NT2/D1 (cell line): ENCODE data around the gene NECTIN3.

ENCODE experiments used
- DNase-seq: peaks from one replicate; pipeline ENCODE4 v3.0.0-alpha.2; 2011; ENCODE audit warnings: low read depth, low spot score
- H3K27me3 ChIP-seq: 2 replicates; pipeline ENCODE4 v1.6.0; 2011; ENCODE audit warnings: mild to moderate bottlenecking; ENCODE audit not compliant: insufficient read length, insufficient read depth
- H3K36me3 ChIP-seq: 2 replicates; pipeline ENCODE4 v1.6.1; 2011; ENCODE audit warnings: mild to moderate bottlenecking, low read length, mixed read lengths; ENCODE audit not compliant: insufficient read depth, insufficient read length
- H3K4me1 ChIP-seq: 2 replicates; pipeline ENCODE4 v1.5.1; 2011; ENCODE audit not compliant: insufficient read depth, insufficient read length
- H3K4me3 ChIP-seq: 2 replicates; pipeline ENCODE4 v1.5.1; 2011; ENCODE audit warnings: low read depth; ENCODE audit not compliant: insufficient read length
- H3K9ac ChIP-seq: 2 replicates; pipeline ENCODE4 v1.6.0; 2011; ENCODE audit warnings: low read depth; ENCODE audit not compliant: insufficient read length
- H3K9me3 ChIP-seq: 2 replicates; pipeline ENCODE4 v1.5.1; 2011; ENCODE audit warnings: mild to moderate bottlenecking, low read length; ENCODE audit not compliant: insufficient read depth
- SUZ12 ChIP-seq: IDR thresholded peaks from 2 replicates; pipeline ENCODE4 v1.6.1; 2011; ENCODE audit not compliant: insufficient read length, insufficient read depth; ENCODE audit errors: extremely low read depth
- YY1 ChIP-seq: IDR thresholded peaks from 2 replicates; pipeline ENCODE4 v1.6.1; 2011; ENCODE audit not compliant: insufficient read length, insufficient read depth
- ZNF274 ChIP-seq: IDR thresholded peaks from 2 replicates; pipeline ENCODE4 v1.6.1; 2011; ENCODE audit warnings: mild to moderate bottlenecking, low read depth, low read length

NECTIN3 gene

DNA sequence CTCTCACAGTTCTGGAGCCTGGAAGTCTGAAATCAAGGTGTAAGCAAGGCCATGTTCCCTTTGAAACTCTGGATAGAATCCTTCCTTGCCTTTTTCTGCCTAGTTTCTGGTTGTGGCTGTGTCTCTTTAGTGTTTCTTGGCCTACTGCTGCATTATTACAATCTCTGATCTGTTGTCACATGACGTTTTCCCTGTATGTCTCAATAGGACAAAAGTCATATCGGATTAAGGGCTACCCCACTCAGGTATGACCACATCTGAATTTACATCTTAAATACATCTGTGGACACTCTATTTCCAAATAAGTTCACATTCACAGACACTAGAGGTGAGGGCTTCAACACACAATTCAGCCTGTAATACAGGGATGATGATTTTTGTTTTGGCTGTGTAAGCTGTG, 13.3 kb downstream of the NECTIN3 start:
- DNase-seq = no peak
- Histone ChIP-seq H3K4me1 (no peaks in the 10 kb centered on the region), H3K9ac (no peak overlapping the region), H3K36me3 (no peaks in the 10 kb centered on the region), H3K9me3 (no peaks in the 10 kb centered on the region), H3K4me3 (no peak overlapping the region), H3K27me3 (no peaks in the 10 kb centered on the region)
- TF ChIP-seq ZNF274 (no peak), YY1 (no peak)

DNA sequence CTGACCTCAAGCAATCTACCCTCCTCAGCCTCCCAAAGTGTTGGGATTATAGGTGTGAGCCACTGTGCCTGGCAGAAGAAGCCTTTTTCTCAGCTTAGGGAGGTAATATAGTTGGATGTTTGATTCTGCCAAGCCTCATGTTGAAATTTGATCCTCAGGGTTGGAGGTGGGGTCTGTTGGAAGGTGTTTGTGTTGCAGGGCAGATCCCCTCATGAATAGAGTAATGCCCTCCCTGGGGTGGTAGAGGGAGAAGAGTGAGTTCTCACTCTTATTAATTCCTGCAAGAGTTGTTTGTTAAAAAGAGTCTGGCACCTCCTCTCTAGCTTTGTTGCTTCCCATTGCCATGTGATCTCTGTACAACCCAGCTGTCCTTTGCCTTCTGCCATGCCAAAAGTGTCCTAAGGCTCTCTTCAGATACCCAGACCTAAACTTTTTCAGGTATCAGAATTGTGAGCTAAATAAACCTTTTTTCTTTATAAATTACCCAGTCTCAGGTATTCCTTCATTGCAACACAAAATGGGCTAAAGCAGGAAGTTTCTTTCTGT, 16.4 kb downstream of the NECTIN3 start:
- TF ChIP-seq SUZ12 (no peak), YY1 (no peak), ZNF274 (no peak)
- Histone ChIP-seq H3K9ac (no peak overlapping the region), H3K36me3 (no peaks in the 10 kb centered on the region), H3K4me1 (no peaks in the 10 kb centered on the region), H3K27me3 (no peaks in the 10 kb centered on the region), H3K4me3 (no peak overlapping the region), H3K9me3 (no peaks in the 10 kb centered on the region)
- DNase-seq = no peak

DNA sequence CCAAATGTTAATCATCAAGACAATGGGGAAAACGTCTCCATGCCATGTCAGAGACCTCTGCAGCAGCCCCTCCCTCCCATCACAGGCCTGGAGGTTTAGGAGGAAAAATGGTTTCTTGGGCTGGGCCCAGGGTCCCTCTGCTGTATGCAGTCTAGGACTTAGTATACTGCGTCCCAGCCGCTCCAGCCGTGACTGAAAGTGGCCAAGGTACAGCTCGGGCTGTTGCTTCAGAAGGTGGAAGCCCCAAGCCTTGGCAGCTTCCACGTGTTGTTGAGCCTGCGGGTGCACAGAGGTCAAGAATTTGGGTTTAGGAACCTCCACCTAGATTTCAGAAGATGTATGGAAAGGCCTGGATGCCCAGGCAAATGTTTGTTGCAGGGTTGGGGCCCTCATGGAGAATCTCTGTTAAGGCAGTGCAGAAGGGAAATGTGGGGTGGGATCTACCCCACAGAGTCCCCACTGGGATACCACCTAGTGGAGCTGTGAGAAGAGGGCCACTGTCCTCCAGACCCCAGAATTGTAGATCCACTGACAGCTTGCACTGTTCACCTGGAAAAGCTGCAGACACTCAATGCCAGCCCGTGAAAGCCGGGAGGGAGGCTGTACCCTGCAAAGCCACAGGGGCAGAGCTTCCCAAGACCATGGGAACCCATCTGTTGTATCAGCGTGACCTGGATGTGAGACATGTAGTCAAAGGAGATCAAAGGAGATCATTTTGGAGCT, 25.0 kb downstream of the NECTIN3 start:
- Histone ChIP-seq H3K36me3 (no peaks in the 10 kb centered on the region), H3K9ac (no peak overlapping the region), H3K4me3 (no peak overlapping the region), H3K27me3 (no peaks in the 10 kb centered on the region), H3K9me3 (peaks cover 35% of the 10 kb centered on the region), H3K4me1 (no peaks in the 10 kb centered on the region)
- no peak for DNase-seq
- TF ChIP-seq SUZ12 = no peak
- no peak for TF ChIP-seq YY1
- TF ChIP-seq ZNF274 = no peak

DNA sequence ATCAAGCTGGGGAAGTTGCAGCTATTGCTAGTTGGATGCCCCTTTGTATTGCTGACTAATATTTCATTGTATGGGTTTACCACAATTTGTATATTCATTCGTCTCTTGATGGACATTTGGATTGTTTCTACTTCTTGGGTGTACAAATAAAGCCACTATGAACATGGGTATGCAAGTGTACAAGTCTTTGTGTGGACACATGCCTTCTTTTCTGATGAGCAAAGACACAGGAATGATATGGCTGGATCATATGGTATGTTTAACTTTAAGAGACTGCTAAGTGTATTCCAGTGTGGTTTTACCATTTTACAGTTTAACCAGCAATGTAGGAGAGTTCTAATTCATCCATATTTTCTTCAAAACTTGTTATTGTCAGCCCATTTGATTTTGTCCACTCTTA, 32.2 kb downstream of the NECTIN3 start:
- Histone ChIP-seq H3K9me3 (0 out of 2 replicates have a peak, but pooled peaks cover 4% of the 10 kb centered on the region), H3K4me3 (no peak overlapping the region), H3K36me3 (no peaks in the 10 kb centered on the region), H3K27me3 (no peaks in the 10 kb centered on the region), H3K4me1 (no peaks in the 10 kb centered on the region), H3K9ac (no peak overlapping the region)
- TF ChIP-seq SUZ12 (no peak), ZNF274 (no peak), YY1 (no peak)
- no peak for DNase-seq

DNA sequence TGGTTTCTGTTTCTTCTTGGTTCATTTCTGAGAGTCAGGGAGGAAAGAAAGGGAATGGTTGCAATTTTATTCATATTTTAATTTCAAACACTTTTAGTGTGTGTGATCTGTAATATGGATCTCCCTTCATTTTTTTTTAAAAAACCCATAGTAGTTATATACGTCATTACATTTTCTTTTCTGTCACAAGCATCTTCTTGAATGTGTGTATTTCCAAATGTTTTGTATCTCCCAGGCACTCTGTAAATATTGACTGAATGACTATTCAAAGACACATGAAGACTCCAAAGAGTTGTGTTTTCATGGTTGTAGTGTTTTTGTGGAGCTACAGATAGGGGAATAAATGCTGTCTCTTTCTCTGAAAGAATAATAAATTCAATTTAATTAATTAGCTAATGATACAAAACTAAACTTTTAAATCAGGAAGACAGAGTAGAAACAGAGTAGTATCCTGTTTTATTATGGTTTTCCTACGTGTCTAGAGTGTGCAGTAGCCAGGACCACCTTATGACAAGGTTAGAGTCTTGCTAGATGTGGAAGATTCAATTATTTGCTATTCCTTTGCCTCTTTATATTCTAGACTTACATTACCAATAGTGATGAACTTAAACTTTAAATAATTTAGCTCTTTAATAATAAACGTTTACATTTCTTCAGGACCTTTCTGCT, 35.5 kb downstream of the NECTIN3 start:
- DNase-seq = no peak
- Histone ChIP-seq H3K4me3 (no peak overlapping the region), H3K9ac (no peak overlapping the region), H3K27me3 (no peaks in the 10 kb centered on the region), H3K36me3 (no peaks in the 10 kb centered on the region), H3K4me1 (no peaks in the 10 kb centered on the region), H3K9me3 (0 out of 2 replicates have a peak, but pooled peaks cover 4% of the 10 kb centered on the region)
- TF ChIP-seq SUZ12 = no peak
- no peak for TF ChIP-seq YY1
- TF ChIP-seq ZNF274 = no peak

DNA sequence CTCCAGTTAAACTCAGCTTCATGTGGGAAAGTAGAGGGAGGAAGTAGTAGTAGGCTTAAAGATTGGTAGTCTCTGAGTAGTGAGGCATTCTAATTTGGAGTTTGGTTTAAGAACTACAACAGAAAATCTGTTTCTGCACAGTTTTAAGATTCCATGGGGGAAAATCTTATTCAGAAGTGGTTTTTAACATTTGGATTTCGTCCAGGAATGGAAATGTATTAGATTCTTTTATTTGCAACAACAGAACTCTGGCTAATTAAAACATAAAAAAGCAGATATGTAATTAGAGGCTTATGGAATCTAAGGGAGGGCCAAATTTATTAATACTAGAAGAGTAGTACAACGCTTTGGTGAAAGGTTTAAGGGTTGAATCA, 36.0 kb downstream of the NECTIN3 start:
- TF ChIP-seq SUZ12 (no peak), YY1 (no peak), ZNF274 (no peak)
- DNase-seq = no peak
- H3K27me3 ChIP-seq = no peaks in the 10 kb centered on the region
- H3K4me3 ChIP-seq = no peak overlapping the region
- no peak overlapping the region for H3K9ac ChIP-seq
- no peaks in the 10 kb centered on the region for H3K36me3 ChIP-seq
- H3K4me1 ChIP-seq = no peaks in the 10 kb centered on the region
- 0 out of 2 replicates have a peak, but pooled peaks cover 4% of the 10 kb centered on the region for H3K9me3 ChIP-seq

DNA sequence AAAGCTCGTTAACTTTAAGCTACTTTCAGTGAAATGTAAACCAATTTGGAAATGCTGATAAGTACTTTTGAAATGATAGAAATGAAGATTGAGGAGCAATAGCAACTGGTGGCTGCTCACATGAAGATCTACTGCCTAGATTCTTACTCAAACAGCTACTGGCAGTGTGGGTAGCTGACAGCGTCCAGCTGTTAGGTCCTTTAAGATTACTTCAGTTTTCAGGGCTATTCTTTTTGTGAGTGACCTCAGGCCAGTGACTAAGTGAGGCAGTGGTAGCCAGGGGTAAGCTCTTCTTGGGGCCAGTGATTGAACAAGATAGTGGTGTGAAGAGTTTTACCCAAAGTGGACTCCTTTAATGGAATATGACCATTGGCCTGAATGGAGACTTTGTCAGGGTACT, 41.3 kb downstream of the NECTIN3 start:
- no peak for TF ChIP-seq SUZ12
- TF ChIP-seq ZNF274 = no peak
- DNase-seq = no peak
- no peaks in the 10 kb centered on the region for H3K9me3 ChIP-seq
- no peaks in the 10 kb centered on the region for H3K27me3 ChIP-seq
- H3K36me3 ChIP-seq = no peaks in the 10 kb centered on the region
- no peak overlapping the region for H3K4me3 ChIP-seq
- no peaks in the 10 kb centered on the region for H3K4me1 ChIP-seq
- no peak overlapping the region for H3K9ac ChIP-seq
